ENCODE measurements around the gene TSPEAR.

- TF ChIP-seq CTCF (IDR thresholded peaks at IDR 0.05) = no peak
- no peak for TF ChIP-seq POLR2A (IDR thresholded peaks at IDR 0.05)
Measured at GRCh38 chr21:44640761-44641160, 70.6 kb downstream of the TSPEAR start.

Data from prostate gland (tissue), 2 donors.